A204.1 (cell line): Measurements from ENCODE around the gene SPRY4.
"Not testable (repeated sequence)": the region's sequence is repeated elsewhere in the genome, so short reads cannot be mapped to it uniquely, and the experiment has no call there.

Experiments used
- FAIRE-seq: peaks from 2 replicates; lab custom pipeline; 2012; peaks lifted over from hg19 to GRCh38; lab: Jason Lieb, UNC

SPRY4 gene

DNA sequence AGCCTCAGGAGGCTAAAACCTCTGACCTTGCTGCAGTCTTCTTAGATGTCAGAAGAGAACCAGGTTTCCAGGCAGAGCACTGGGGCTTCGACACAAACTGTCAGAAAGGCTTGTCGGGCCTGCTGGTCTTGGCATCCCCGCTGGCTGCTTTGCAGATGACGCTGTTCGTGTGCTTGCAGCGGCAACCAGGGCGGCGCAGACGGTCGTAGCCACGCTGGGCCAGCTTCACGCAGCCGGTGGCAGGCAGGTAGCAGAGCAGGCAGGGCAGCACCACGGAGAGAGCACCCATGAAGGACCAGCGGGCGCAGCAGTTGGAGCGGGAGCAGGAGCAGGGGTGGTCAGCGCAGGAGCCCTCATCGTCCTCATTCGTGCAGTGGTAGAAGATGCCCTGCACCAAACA is 10.7 kb downstream of the SPRY4 start:
- no peak for FAIRE-seq

DNA sequence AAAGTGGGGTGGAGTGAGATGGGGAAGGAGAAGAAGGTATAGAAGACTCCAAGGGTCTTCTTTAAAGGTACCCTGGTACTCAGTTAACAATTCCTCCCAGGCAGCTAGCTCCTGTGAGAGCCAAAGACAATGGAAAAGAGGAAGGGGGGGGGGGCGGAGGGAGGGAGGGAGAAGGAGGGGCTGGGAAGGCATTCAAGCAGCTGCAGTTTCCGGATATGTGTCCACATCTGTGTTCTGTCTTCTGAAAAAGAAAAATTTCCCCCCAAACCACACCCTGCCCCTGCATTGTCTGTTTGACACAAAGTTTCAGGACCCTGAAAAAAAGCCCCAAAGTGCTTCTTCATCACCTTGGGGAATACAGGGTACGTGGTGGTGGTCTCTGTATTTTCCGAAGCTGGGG is 11.1 kb downstream of the SPRY4 start:
- no peak for FAIRE-seq

DNA sequence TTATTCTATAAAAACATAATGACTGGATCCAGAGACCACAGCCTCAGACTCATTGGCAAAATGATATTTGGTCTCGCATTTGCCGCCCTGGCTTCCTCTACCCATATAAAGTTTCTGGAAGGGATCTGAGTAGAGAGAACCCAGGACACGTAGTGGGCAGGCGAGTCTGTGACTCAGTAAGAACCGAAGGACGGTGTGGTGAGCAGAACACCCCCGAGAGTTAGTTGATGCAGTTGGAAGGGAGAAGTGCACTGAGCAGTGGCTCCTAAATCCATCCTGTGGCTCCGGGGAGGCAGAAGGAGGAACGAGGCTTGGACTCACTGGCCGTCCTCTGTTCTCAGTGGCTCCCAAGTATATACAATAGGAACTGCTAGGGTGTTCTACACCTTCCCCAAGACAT is 11.5 kb downstream of the SPRY4 start:
- no peak for FAIRE-seq

DNA sequence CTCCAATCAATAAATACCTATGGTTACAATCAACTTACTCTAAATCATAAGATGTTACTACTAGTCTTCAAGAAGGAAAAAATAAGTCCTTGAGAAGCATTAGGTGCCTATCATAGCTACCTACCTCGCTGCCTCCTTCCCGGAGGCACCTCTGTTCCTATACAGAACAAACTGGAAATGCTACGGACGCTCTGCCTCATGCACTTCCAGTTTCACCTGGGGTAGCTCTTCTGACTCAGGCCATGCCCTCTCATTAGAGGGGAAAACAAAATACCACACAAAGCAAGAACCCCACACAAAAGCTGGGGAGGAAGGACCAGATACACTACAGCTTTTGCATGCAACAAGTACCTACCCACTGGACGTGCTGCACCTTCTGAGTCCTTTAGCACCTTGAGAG is 12.4 kb downstream of the SPRY4 start:
- FAIRE-seq = no peak

DNA sequence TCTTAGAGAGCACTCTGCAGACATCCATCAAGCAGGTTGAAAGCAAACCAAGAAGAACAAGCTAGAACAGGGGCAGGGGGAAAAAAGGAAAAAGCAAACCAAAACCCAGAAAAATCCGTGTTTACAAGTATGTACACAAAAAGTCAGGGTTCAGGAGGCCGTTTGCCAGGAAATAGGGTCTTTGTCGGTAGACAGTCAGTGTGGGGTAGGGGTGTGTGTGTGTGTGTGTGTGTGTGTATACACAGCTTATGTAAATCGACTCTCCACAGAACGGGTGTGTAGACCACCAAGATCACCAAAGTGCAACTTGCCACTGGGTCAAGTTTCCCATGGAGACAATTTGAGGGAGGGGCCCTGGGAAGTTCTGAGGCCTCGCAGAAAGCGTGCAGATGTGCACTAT is 13.1 kb downstream of the SPRY4 start:
- FAIRE-seq = no peak

DNA sequence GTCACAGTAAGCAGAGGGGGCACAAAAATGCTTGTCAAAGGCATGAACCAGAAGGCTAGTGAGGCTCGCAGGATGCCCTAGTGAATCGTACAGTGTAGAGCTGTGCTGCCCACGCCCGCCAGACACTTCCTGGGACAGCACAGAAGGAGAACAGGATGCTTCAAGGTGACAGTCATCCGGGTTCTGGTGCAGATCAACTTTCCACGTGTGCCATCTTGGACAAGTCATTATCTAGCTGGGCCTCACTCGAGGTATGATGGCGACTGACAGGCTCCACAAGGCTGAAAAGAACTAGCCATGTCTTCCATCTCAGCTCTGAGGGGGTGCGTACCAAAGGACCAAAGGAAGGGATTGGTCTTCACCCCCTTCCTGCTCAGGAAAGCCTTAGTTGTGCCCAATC is 14.0 kb downstream of the SPRY4 start:
- no peak for FAIRE-seq

DNA sequence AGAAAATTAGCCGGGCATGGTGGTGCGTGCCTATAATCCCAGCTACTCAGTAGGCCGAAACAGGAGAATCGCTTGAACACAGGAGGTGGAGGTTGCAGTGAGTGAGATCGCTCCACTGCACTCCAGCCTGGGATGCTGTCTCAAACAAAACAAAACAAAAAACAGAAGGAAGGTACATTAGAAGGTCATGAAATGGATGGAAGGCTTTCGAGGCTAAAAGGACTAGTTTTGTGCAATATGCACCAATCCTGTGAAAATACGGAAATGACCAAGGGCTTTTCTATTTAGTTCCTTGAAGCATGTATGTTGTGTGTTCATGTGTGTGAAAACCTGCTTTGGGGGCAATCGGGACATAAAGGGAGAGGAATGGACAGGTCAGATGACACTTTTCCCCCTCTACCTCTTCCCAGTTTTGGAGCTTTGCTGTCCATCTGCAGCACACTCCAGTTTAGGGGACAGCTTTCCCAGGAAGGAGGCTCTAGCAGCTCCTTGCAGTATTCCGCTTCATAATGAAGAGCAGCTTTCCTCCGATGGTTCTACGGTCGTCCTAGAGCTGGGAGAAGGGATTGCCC is 15.0 kb downstream of the SPRY4 start:
- no peak for FAIRE-seq

DNA sequence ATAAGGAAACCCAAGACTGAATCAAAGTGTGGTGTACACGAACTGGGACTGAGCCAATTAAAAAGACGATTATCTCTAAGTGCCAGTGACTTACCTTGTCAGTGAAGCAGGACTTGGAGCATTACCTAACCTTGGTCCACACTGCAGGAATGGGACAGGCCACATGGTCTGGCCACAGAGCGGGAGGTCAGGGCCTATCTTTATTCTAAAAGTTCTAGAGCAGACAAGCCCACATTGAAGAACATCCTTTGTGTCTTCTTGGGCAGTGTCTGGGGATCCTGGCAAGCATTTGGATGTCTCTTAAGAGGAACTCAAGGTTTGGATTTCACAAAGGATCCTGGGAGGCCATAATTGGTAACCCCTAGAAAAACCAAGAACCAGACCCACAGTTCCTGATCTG is 16.5 kb downstream of the SPRY4 start:
- no peak for FAIRE-seq

DNA sequence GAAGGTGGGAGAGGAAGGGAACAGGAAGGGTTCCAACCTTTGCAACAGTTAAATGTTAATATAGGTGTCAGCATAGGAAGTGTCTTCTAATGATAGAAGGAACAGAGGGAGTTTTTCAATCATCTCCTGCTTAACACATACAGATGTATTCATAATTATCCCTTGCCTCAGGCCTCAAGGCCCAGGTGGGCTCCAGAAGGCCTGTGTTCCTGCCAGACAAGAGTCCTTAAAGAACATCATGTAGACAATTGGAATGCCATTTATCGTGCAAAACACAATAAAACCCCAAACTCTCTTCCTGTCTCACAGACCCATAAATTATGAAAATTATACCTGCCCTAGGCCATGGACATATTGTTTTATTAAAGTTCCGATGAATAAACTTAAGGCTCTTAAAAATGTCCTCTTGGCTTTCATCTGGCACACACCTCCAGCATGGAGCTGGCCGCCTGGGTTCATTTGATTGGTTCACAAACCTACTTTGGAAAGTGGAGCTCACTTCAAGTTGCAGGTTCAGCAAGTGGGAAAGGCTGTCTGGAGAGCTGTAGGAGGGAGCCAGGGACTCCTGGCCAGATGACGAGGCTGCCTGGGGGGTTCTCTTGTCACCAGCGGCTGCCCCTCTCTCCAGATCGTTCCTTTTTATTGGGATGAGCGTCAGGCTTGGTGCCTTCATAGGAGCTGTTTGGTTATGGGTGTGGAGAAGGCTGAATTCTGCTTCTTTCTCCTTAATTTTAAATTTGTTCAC is 17.5 kb downstream of the SPRY4 start:
- FAIRE-seq = no peak

DNA sequence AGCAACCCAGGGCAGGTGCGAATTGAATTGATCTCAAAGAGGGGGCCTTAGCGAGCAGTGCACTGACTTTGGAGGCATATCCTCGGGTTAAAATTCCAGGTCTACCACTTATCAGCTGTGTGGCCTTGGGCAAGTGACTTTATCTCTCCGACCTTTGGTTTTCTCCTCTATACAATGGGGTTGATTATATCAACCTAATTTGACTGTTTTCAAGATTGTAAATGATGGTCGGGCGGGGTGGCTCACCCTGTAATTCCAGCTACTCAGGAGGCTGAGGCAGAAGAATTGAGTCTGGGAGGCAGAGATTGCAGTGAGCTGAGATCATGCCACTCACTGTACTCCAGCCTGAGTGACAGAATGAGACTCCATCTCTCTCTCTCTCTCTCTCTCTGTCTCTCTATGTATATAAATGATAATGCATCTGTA is 18.7 kb downstream of the SPRY4 start:
- FAIRE-seq = no peak

DNA sequence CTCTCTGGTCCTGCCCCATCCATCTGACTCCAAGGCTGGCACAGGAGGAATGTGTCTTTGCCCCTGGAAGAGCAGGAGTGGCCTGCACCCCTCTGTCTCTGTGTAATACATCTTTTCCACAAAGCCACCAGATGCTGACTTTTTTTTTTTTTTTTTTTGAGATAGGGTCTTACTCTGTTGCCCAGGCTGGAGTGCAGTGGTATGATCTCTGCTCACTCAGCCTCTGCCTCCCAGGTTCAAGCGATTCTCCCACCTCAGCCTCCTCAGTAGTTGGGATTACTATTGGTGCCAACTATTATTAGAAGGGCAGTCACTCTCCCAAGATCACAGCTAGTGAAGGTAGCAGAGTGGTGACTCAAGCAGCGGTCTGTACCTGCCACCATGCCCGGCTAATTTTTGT is 19.6 kb downstream of the SPRY4 start:
- no peak for FAIRE-seq

DNA sequence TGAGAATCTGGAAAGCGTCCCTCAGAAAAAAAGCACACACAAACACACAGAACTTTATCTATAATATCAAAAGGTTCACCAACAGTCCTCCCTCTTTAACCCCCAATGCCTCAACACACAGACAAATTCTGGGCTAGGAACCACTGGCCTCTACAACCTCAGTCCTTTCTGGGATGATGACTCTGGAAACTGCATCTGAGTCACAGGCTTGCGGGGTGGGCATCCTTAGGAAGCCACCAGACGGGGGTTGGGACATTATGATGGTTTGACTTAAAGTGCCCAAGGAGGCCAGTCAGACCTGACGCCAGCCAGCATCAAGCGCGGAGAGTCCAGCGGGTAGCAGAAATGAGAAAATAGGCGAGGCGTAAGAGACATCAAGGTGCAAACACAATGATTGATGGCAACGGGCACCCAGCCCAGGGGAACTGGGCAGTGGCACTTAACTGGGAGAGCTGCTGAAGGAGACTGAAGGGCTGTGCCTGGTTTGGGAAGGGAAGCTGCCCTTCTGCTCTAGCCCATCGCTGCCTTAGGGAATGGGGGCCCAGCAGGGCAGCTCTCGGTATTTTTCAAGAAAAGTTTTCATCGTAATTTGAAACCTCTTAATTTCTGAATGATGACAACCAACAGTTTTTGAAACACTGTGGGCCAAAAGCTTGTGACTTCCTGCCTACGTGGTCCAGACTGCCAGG is 20.7 kb downstream of the SPRY4 start:
- FAIRE-seq = no peak

DNA sequence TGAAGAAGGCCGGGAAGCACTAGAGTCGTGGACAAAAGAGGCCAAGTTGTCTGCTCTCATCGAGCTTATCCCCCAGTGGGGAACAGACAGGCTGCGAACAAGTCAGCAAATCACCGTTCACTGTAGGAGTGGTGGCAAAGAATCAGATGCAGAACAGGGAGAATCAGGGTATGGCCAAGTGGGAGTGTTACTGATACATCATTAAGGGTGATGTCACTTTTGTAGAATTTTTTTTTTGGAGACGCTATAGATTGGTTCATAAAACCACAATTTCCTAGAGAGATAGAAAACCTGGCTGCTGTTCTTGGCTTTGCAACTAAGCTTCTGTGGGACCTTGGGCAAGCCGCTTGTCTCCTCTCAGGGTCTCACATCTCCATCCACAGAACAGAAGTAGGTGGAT is 21.3 kb downstream of the SPRY4 start:
- no peak for FAIRE-seq

DNA sequence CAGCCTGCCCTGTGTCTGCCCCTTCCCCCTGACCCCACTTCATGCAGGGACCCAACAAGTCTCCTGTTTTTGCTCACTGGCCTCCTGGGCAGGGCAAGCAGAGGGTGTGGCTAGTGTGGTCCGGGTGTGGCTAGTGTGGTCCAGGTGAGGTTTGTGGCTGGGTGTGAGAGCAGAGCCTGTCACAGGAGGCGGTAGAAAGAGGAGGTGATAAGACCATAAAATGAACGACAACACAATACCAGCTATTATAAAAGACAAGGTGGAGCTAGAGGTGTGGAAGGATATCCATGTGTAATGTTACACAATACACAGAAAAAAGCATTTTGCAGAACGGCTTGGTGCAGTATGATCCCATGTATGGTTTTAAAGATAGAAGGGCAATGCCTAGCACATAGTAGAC is 23.3 kb downstream of the SPRY4 start:
- FAIRE-seq = no peak

DNA sequence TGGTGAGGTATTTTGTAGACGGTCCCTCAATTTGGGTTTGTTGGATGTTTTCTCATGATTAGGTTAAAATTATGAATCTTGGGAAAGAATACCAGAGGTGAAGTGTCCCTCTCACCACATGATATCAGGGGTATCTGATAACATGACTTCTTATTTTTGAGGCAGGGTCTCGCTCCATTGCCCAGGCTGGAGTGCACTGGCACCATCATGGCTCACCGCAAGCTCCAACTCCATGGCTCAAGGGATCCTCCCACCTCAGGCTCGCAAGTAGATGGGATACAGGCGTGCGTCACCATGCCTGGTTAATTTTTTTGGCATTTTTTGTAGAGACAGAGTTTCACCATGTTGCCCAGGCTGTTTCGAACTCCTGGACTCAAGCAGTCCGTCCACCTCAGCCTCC is 24.1 kb downstream of the SPRY4 start:
- no peak for FAIRE-seq

DNA sequence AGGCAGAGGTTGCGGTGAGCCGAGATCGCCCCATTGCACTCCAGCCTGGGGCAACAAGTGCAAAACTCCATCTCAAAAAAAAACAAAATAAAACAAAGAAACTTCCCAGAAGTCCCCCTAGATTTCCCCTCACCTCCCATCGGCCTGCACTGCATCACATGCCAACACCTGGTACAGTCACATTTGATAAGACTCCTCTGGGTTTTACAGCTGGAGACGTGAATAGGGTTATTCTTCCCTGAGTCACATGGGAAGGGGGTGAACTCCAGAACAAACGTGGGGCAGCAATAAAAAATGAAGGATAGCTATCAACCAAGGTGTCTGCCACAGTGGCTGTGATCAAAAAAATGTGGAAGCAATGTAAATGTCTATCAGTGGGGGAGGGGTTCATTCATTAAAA is 26.0 kb downstream of the SPRY4 start:
- no peak for FAIRE-seq

DNA sequence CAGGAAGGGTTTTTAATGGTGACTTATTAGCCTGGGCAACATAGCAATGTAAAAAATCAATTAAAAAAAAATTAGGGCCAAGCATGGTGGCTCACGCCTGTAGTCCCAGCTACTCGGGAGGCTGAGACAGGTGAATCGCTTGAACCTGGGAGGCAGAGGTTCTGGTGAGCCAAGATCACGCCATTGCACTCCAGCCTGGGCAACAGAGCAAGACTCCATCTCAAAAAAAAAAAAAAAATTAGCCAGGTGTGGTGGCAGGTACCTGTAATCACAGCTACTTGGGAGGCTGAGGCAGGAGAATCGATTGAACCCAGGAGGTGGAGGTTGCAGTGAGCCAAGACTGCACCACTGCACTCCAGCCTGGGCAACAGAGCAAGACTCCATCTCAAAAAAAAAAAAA is 27.0 kb downstream of the SPRY4 start:
- FAIRE-seq = not testable (repeated sequence)

DNA sequence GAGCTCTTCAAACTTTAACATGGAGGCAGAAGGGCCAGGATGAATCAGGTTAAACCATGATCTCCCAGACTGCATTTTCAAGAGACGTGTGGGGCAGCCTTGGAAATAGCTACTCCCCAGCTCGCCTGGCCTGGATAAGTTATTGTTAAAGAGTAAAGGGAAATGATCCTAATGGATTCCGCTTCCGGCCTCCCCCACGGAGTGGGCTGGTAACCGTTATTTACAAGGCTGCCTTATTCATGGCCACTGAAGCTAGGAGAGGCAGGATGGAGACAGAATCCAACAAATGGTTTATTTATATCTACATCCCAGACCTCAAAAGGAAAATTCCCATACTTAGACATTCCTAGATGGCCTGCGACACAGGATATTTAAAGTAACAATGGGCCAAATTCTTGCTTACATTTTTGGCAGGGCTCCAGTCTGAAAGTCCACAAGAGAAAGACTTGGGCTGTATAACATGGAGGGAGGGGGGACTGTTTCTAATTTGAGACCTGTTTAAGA is 27.9 kb downstream of the SPRY4 start:
- FAIRE-seq = no peak

DNA sequence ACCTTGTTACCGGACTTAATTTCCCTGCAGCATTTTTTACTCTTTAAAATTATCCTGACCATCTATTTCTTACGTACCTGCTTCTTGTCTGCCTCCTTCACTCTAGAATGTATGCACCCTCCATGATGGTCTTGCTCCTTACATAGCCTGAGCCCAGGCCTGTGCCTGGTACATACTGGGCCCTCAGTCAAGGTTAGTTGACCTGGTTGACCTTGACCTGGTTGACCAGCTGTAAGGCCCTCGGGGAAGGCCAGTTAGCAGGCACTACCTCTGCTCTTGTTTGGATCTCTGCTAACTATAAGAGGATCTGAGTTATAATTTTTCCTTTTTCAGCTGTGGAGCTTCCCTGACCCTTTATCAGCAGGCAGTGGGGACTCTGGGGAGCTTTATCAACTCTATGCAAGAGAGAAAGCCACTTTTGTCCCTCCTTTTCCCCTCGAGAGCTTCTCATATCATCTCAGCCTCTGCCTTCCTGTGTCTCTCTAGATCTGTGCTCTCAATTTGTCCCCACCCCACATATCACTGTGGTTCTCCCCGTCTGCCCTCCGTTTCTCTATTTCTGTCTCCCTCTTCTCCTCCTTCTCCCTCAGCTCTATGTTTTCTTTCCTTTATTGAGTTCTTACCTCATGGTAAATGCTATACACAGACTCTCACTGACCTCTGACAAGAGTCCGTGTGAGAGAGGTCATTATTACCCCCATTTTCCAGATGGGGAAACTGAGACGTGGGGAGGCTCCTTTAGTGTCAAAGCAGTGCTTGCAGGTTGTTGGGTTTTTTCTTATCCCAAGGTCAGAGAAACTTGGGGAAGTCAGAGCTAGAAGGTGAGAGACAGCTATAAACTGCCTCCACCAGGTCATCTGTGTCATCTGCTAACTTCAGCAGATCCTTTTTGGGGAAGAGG is 28.6 kb downstream of the SPRY4 start:
- FAIRE-seq = no peak

DNA sequence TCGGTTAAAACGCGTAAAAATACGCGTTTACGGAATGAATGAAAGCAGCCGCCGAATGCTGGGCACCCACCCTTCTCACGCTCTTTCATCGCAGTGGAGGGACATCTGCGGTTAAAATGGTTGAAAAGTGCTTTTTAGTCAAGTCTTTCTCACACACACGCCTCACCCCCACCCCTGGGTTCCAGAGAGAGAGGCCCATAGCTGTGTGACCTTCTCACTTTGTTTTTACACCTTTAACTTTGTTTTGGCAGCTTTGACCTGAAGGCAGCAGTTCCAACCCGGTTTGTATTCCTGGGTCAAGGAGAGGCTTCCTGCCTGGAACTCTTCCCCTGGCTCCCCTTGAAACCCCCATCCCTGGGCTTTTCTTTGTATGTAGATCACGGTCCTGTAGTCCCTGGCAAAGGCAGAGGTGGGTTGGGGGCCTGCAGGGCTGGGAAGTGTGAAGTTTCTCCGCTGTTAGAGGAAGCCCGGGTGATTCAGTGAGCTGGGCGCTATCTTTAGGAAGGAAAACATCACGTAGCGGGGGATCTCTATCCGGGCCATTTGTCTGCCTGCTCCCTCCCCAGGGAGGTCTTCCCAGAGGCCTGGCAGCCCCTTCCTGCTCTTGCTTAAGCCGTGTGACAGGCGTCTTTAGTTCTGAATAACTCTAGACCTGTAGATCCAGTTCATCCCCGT is 29.6 kb downstream of the SPRY4 start:
- no peak for FAIRE-seq

DNA sequence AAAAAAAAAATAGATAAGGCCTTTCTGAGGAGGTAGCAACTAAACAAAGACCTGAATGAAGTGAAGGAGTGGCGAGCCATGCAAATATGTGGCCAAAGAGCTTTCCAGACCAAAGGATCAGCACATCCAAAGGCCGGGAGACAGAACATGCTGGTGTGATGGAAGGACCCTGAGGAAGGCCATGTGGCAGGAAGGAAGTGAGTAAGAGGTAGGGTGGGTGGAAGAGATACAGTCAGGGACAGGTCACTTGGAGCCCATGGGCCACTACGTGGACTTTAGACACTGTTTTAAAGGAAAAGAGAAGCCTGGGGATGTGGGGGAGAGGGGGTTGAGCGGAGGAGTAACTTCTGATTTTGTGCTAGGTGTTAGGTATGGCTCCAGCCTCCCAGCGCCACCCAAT is 31.3 kb downstream of the SPRY4 start:
- no peak for FAIRE-seq

DNA sequence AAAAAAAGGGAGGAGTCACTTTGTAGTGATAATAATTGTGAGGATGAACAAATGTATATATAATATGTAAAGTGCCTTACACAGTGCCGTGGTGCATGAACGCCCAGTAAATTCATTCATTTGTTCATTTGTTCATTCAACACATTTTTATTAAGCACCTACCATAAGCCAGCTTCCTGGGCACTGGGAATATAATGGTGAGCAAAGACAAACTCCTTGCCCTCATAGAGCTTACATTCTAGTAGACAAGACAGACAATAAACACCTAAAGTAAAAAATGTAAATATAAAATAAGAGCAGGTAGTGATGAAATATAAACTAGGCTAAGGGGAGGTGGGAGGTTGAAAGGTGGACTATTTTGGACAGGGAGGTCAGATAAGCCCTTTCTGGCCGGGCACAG is 32.0 kb downstream of the SPRY4 start:
- no peak for FAIRE-seq
